Measurements from ENCODE around the gene FOXP4. TPM values are rescaled to one million over a fixed set of nuclear protein-coding genes. Genes with fewer than 3 reads are reported as not detected.

FOXP4 gene
- total and polyA plus RNA-seq, 4 donors = 2.5 to 16.0 (median 4.3) TPM

- 45% methylated on average over 8 of the region's 8 CpGs for WGBS
- peak overlapping the region in 1 of 2 donors; percentile 11 for H3K9ac ChIP-seq (ENCODE audit: low read depth in 1 of 2, low read length in 2 of 2)
- no peak overlapping the region for H3K4me3 ChIP-seq (ENCODE audit: low read depth in 1 of 3, low read length in 3 of 3)
- H3K9me3 ChIP-seq (ENCODE audit: control insufficient read depth in 4 of 4, low read length in 3 of 4) = no peaks in the 10 kb centered on the region
- peaks cover 7 to 9% (median 8%) of the 10 kb centered on the region in 4 donors for H3K36me3 ChIP-seq (ENCODE audit: control insufficient read depth in 4 of 4, insufficient read depth in 3 of 4, low read depth in 1 of 4, low read length in 3 of 4)
- peak overlapping the region; percentile 49 to 67 for H3K27ac ChIP-seq (ENCODE audit: low read depth in 1 of 2, low read length in 2 of 2)
- TF ChIP-seq NR2F2 (IDR thresholded peaks at IDR 0.05) (peak; percentile 58), ATF3 (IDR thresholded peaks at IDR 0.05) (no peak), RXRA (IDR thresholded peaks at IDR 0.05) (peak; percentile 83 to 92), REST (IDR thresholded peaks at IDR 0.05) (no peak), HNF4A (conservative IDR thresholded peaks at IDR 0.05) (peak; percentile 62 to 75), EGR1 (IDR thresholded peaks at IDR 0.05; ENCODE audit: low read depth in 2 of 2) (peak in 1 of 2 donors; percentile 20), JUND (IDR thresholded peaks at IDR 0.05) (peak in 1 of 2 donors; percentile 35), TAF1 (conservative IDR thresholded peaks at IDR 0.05) (no peak), SP1 (IDR thresholded peaks at IDR 0.05) (no peak), YY1 (IDR thresholded peaks at IDR 0.05) (peak; percentile 55), ZBTB33 (IDR thresholded peaks at IDR 0.05) (no peak), RAD21 (IDR thresholded peaks at IDR 0.05) (peak; percentile 24 to 35), FOXA2 (IDR thresholded peaks at IDR 0.05) (no peak), HNF4G (IDR thresholded peaks at IDR 0.05) (no peak), FOXA1 (IDR thresholded peaks at IDR 0.05) (no peak), GABPA (IDR thresholded peaks at IDR 0.05 in 1 of 2, conservative IDR thresholded peaks at IDR 0.05 in 1 of 2) (no peak)
- TF ChIP-seq, protein P1, sequence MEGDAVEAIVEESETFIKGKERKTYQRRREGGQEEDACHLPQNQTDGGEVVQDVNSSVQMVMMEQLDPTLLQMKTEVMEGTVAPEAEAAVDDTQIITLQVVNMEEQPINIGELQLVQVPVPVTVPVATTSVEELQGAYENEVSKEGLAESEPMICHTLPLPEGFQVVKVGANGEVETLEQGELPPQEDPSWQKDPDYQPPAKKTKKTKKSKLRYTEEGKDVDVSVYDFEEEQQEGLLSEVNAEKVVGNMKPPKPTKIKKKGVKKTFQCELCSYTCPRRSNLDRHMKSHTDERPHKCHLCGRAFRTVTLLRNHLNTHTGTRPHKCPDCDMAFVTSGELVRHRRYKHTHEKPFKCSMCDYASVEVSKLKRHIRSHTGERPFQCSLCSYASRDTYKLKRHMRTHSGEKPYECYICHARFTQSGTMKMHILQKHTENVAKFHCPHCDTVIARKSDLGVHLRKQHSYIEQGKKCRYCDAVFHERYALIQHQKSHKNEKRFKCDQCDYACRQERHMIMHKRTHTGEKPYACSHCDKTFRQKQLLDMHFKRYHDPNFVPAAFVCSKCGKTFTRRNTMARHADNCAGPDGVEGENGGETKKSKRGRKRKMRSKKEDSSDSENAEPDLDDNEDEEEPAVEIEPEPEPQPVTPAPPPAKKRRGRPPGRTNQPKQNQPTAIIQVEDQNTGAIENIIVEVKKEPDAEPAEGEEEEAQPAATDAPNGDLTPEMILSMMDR (IDR thresholded peaks at IDR 0.05; ENCODE audit: low read depth, low read length, missing input control) = no peak
- TF ChIP-seq, protein P2, sequence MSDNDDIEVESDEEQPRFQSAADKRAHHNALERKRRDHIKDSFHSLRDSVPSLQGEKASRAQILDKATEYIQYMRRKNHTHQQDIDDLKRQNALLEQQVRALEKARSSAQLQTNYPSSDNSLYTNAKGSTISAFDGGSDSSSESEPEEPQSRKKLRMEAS (IDR thresholded peaks at IDR 0.05) = peak; percentile 67
- peaks cover 16 to 70% (median 49%) of the 10 kb centered on the region in 4 donors for H3K4me1 ChIP-seq (ENCODE audit: control insufficient read depth in 4 of 4, insufficient read depth in 4 of 4, low read length in 3 of 4)
- no peaks in the 10 kb centered on the region for H3K27me3 ChIP-seq (ENCODE audit: control insufficient read depth in 4 of 4, insufficient read depth in 4 of 4, low read length in 3 of 4)
- DNase-seq (ENCODE audit: low spot score) = no peak
These were observed 17.0 kb downstream of the FOXP4 start for GRCh38 chr6:41563060-41563776.

All from liver (tissue), 9 donors.